Measurements from ENCODE around the gene ADRA2C. TPM values are rescaled to one million over a fixed set of nuclear protein-coding genes. Genes with fewer than 3 reads are reported as not detected.

The ADRA2C gene
- total and polyA plus RNA-seq, 2 of the 13 experiments (the other 11 are each of a cell fraction or from before 2014, with no cell fraction given), result 15.4 to 69.7 TPM

GRCh38 chr4:3729188-3729881 lies 36.9 kb upstream of the ADRA2C start:
- TF ChIP-seq ZNF234 (CRISPR knock-in tag; conservative IDR thresholded peaks at IDR 0.05), result no peak
- TF ChIP-seq ZMYM3 (CRISPR knock-in tag; IDR thresholded peaks at IDR 0.05), result 0 out of 2 replicates have a peak, but pooled peaks have one; percentile 48
- Histone ChIP-seq H3K4me2 (ENCODE audit: low read depth, low read length) (no peak overlapping the region), H3K36me3 (replicated peaks in 1 of 2; ENCODE audit: control insufficient read depth in 1 of 2, insufficient read depth in 2 of 2, low read length in 2 of 2) (no peaks in the 10 kb centered on the region), H3K4me3 (replicated peaks in 1 of 3; ENCODE audit: insufficient read depth in 1 of 3, low read depth in 2 of 3, low read length in 3 of 3) (no peak overlapping the region), H3K79me2 (ENCODE audit: insufficient read depth, low read length) (no peaks in the 10 kb centered on the region), H3K9ac (ENCODE audit: insufficient read depth, low read depth, low read length) (no peak overlapping the region), H2AFZ (ENCODE audit: low read length) (no peak overlapping the region), H3K4me1 (ENCODE audit: insufficient read depth, low read length) (no peaks in the 10 kb centered on the region), H3K27me3 (ENCODE audit: control insufficient read depth in 1 of 2, insufficient read depth in 2 of 2, low read length in 2 of 2) (peaks cover 10 to 47% of the 10 kb centered on the region in 2 experiments), H3K27ac (ENCODE audit: extremely low read length, insufficient read depth, low read length) (no peak overlapping the region), H3K9me3 (ENCODE audit: low read length) (no peaks in the 10 kb centered on the region), H4K20me1 (ENCODE audit: insufficient read depth, low read length) (no peaks in the 10 kb centered on the region; the same call in 1 of the 2 replicates)
- POLR2A ChIA-PET, result no interaction called here
- no peak for DNase-seq (ENCODE audit: low spot score)
- in situ Hi-C loops (cut with HindIII; ENCODE audit: extremely low pct_ligation_motif_present, low pct_unique_long_range_greater_than_20kb) (no loop called here), intact Hi-C loops (cut with micrococcal nuclease; ENCODE audit: unreplicated experiment) (no loop called here)
- CTCF ChIA-PET (ENCODE audit: low intra/inter-chr PET ratio, low total read pairs), result no interaction called here
- BruUV-seq (replicated peaks), result no TSS peak
- no peak for FAIRE-seq
- WGBS (ENCODE audit: low lambda C conversion rate), result 35% methylated on average over 11 of the region's 11 CpGs
- no peak for ATAC-seq

- BruUV-seq (replicated peaks), result no TSS peak
- Histone ChIP-seq H3K9ac (ENCODE audit: insufficient read depth, low read depth, low read length) (no peak overlapping the region), H4K20me1 (ENCODE audit: insufficient read depth, low read length) (no peaks in the 10 kb centered on the region; the same call in 1 of the 2 replicates), H3K27me3 (ENCODE audit: control insufficient read depth in 1 of 2, insufficient read depth in 2 of 2, low read length in 2 of 2) (peaks cover 10 to 52% of the 10 kb centered on the region in 2 experiments), H3K4me1 (ENCODE audit: insufficient read depth, low read length) (no peaks in the 10 kb centered on the region), H3K79me2 (ENCODE audit: insufficient read depth, low read length) (no peaks in the 10 kb centered on the region), H3K27ac (ENCODE audit: extremely low read length, insufficient read depth, low read length) (no peak overlapping the region), H3K9me3 (ENCODE audit: low read length) (no peaks in the 10 kb centered on the region), H2AFZ (ENCODE audit: low read length) (no peak overlapping the region), H3K4me2 (ENCODE audit: low read depth, low read length) (no peak overlapping the region), H3K36me3 (replicated peaks in 1 of 2; ENCODE audit: control insufficient read depth in 1 of 2, insufficient read depth in 2 of 2, low read length in 2 of 2) (no peaks in the 10 kb centered on the region), H3K4me3 (replicated peaks in 1 of 3; ENCODE audit: insufficient read depth in 1 of 3, low read depth in 2 of 3, low read length in 3 of 3) (no peak overlapping the region)
- FAIRE-seq (no peak), ATAC-seq (no peak), DNase-seq (ENCODE audit: low spot score) (no peak)
- 36% methylated on average over 3 of the region's 5 CpGs for WGBS (ENCODE audit: low lambda C conversion rate)
- CTCF ChIA-PET (ENCODE audit: low intra/inter-chr PET ratio, low total read pairs), result no interaction called here
- intact Hi-C loops (cut with micrococcal nuclease; ENCODE audit: unreplicated experiment), result no loop called here
- in situ Hi-C loops (cut with HindIII; ENCODE audit: extremely low pct_ligation_motif_present, low pct_unique_long_range_greater_than_20kb), result no loop called here
- POLR2A ChIA-PET, result no interaction called here
- no peak for TF ChIP-seq ZNF704 (CRISPR knock-in tag; IDR thresholded peaks at IDR 0.05; ENCODE audit: borderline replicate concordance)
- no peak for TF ChIP-seq TARDBP (CRISPR knock-in tag; IDR thresholded peaks at IDR 0.05)
- TF ChIP-seq ZNF777 (CRISPR knock-in tag; IDR thresholded peaks at IDR 0.05), result no peak
- TF ChIP-seq ZNF274 (CRISPR knock-in tag; IDR thresholded peaks at IDR 0.05), result no peak
- no peak for TF ChIP-seq ZNF737 (CRISPR knock-in tag; IDR thresholded peaks at IDR 0.05; ENCODE audit: borderline replicate concordance)
- TF ChIP-seq CHCHD3 (CRISPR knock-in tag; IDR thresholded peaks at IDR 0.05), result no peak
- no peak for TF ChIP-seq ZNF660 (CRISPR knock-in tag; IDR thresholded peaks at IDR 0.05; ENCODE audit: borderline replicate concordance, low read depth)
- no peak for TF ChIP-seq MATR3 (CRISPR knock-in tag; IDR thresholded peaks at IDR 0.05)
- no peak for TF ChIP-seq ZNF740 (CRISPR knock-in tag; IDR thresholded peaks at IDR 0.05)
- TF ChIP-seq ZNF7 (CRISPR knock-in tag; IDR thresholded peaks at IDR 0.05), result no peak
- TF ChIP-seq GATAD1 (CRISPR knock-in tag; IDR thresholded peaks at IDR 0.05), result no peak
- no peak for TF ChIP-seq TEAD3 (CRISPR knock-in tag; optimal IDR thresholded peaks at IDR 0.05; ENCODE audit: borderline replicate concordance)
- TF ChIP-seq ASH2L (IDR thresholded peaks at IDR 0.05; ENCODE audit: insufficient read length, low read depth, low read length), result no peak
- no peak for TF ChIP-seq HCFC1 (IDR thresholded peaks at IDR 0.05; ENCODE audit: low read depth, low read length)
- TF ChIP-seq ZNF296 (CRISPR knock-in tag; conservative IDR thresholded peaks at IDR 0.05), result no peak
- TF ChIP-seq NFE2L2 (IDR thresholded peaks at IDR 0.05; ENCODE audit: low read length), result no peak
- no peak for TF ChIP-seq ZSCAN31 (CRISPR knock-in tag; IDR thresholded peaks at IDR 0.05; ENCODE audit: low read depth)
- TF ChIP-seq ZNF605 (CRISPR knock-in tag; IDR thresholded peaks at IDR 0.05), result no peak
- TF ChIP-seq ZNF720 (CRISPR knock-in tag; IDR thresholded peaks at IDR 0.05), result no peak
These were observed 36.3 kb upstream of the ADRA2C start for GRCh38 chr4:3729882-3730226.

All from HepG2 (cell line).